Measurements from ENCODE around the gene MEMO1.

The MEMO1 gene

DNA sequence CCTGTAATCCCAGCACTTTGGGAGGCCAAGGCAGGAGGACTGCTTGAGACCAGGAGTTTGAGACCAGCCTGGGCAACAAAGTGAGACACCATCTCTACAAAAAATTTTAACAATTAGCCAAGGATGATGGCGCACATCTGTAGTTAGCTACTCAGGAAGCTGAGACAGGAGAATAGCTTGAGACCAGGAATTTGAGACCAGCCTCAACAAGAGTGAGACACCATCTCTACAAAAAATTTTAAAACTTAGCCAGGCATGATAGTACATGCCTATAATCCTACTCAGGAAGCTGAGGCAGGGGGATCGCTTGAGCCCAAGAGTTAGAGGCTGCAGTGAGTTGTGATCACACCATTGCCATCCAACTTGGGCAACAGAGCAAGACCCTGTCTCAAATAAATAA, 7.0 kb downstream of the MEMO1 start:
- DNase-seq (ENCODE audit: low read depth), result no peak
- TF ChIP-seq, protein P1, sequence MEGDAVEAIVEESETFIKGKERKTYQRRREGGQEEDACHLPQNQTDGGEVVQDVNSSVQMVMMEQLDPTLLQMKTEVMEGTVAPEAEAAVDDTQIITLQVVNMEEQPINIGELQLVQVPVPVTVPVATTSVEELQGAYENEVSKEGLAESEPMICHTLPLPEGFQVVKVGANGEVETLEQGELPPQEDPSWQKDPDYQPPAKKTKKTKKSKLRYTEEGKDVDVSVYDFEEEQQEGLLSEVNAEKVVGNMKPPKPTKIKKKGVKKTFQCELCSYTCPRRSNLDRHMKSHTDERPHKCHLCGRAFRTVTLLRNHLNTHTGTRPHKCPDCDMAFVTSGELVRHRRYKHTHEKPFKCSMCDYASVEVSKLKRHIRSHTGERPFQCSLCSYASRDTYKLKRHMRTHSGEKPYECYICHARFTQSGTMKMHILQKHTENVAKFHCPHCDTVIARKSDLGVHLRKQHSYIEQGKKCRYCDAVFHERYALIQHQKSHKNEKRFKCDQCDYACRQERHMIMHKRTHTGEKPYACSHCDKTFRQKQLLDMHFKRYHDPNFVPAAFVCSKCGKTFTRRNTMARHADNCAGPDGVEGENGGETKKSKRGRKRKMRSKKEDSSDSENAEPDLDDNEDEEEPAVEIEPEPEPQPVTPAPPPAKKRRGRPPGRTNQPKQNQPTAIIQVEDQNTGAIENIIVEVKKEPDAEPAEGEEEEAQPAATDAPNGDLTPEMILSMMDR (conservative IDR thresholded peaks at IDR 0.05; ENCODE audit: low read depth, low read length), result no peak
- H3K4me3 ChIP-seq (ENCODE audit: low read length), result no peak overlapping the region

DNA sequence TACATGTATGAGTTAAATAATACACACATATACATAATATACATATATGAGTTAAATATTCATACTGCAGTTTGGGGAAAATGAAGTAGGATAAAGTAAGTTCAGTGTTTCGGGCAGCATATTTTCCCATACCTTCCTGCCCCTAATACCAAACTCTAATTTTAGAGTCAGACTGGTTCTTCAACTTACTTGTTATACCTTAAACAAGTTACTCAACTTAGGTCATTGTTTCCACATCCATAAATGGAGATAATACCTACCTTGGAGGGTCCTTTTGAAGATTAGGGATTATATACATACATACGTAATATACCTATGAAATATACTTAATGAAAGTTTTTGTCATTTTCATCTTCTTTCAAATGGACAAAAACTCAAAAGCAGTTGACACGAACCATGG, 8.4 kb downstream of the MEMO1 start:
- no peak for DNase-seq (ENCODE audit: low read depth)
- TF ChIP-seq, protein P1 (conservative IDR thresholded peaks at IDR 0.05; ENCODE audit: low read depth, low read length), result no peak
- H3K4me3 ChIP-seq (ENCODE audit: low read length), result no peak overlapping the region

DNA sequence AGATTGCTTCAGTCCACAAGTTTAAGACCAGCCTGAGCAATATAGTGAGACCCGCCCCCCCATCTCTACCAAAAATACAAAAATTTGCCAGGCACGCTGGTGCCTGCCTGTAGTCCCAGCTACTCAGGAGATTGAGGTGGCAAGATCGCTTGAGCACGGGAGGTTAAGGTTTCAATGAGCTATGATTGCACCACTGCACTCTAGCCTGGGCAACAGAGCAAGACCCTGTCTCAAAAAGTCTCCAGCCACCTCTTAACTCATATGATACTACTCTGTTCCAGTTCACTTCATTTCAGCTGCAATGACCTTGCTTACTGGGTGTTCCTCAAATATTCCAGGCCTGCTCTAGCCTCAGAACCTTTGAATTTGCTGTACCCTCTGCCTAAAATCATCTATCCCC, 11.4 kb downstream of the MEMO1 start:
- no peak for DNase-seq (ENCODE audit: low read depth)
- H3K4me3 ChIP-seq (ENCODE audit: low read length), result no peak overlapping the region
- TF ChIP-seq, protein P1 (conservative IDR thresholded peaks at IDR 0.05; ENCODE audit: low read depth, low read length), result no peak

DNA sequence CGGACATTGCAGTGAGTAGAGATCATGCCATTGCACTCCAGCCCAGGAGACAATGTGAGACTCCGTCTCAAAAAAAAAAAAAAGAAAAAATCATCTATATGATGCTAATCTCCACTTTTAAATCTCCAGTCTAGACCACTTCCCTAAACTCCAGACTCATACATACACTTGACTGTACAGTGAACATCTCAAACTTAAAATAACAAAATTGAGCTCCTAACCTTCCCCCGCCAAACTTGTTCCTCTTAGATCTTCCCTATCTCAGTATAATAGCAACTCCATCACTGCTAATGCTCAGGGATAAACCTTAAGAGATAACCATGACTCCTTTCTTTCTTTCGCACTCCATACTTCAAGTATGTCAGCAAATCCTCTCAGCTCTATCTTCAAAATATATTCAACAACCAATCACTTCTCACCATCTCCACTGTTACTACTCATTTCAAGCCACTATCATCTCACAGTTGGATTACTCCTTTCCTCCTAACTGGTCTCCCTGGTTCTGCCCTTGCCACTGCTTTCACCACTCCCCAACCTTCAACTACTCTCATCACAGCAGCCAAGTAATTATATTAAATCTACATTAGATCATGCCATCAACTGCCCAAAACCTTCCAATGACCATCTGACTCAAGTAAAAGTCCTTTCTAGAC, 12.0 kb downstream of the MEMO1 start:
- H3K4me3 ChIP-seq (ENCODE audit: low read length), result no peak overlapping the region
- TF ChIP-seq, protein P1 (conservative IDR thresholded peaks at IDR 0.05; ENCODE audit: low read depth, low read length), result no peak
- DNase-seq (ENCODE audit: low read depth), result no peak

DNA sequence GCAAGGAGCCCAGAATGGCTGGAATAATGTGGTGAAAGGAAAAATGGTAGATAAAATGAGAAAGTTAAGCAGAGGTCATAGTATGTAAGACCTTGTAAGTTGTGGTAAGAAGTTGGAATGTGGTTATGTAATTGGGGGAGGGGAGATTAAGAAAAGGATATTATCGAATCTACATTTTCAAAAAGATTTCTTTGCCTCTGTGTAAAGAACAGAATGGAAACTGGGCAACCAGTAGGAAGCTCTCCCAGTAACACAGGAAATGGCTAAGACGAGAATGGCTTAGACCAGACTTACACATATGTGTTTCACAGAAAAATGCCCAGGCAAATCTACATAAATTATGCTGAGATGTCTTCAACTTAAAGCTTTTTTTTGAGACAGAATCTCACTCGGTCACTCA, 13.2 kb downstream of the MEMO1 start:
- peak; percentile 56 for DNase-seq (ENCODE audit: low read depth)
- TF ChIP-seq, protein P1 (conservative IDR thresholded peaks at IDR 0.05; ENCODE audit: low read depth, low read length), result no peak
- H3K4me3 ChIP-seq (ENCODE audit: low read length), result no peak overlapping the region

DNA sequence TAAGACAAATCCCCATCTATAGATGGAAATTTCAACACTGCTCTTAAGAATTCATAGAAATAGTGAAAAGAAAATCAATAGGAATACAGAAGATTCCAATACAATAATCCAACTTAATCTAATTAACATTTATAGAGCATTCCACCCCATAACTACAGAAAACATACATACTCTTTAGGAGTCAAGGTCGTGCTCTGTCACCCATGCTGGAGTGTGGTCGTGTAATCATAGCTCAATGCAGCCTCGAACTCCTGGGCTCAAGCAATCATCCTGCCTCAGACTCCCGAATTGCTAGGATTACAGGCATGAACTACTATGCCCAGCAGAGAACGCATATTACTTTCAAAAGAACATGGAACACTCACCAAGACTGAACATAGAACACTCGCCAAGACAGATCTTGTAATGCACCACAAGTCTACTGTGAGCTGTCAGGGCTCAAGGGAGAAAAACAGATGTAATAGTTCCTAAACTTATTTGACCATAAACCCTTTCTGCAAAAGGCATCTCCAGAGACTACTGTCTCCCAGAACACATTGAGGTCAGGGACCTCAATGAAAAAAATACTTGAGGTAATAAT, 14.1 kb downstream of the MEMO1 start:
- TF ChIP-seq, protein P1 (conservative IDR thresholded peaks at IDR 0.05; ENCODE audit: low read depth, low read length), result no peak
- no peak for DNase-seq (ENCODE audit: low read depth)
- no peak overlapping the region for H3K4me3 ChIP-seq (ENCODE audit: low read length)

DNA sequence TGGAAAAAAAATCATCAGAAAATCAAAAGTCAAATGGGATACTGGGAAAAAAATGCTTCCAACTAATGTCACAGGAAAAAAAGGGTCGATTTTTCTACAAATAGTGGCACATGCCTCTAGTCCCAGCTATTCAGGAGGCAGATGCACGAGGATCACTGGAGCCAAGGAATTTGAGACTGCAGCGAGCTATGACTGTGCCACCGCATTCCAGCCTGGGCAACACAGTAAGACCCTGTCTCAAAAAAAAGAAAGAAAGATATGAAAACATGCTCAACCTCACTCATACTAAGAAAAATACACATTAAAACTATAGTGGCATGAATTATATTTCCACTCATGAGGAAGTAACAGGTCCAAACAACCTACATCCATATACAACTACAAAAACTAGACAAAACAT, 17.9 kb downstream of the MEMO1 start:
- no peak overlapping the region for H3K4me3 ChIP-seq (ENCODE audit: low read length)
- TF ChIP-seq, protein P1 (conservative IDR thresholded peaks at IDR 0.05; ENCODE audit: low read depth, low read length), result no peak
- no peak for DNase-seq (ENCODE audit: low read depth)

Measured in retinal pigment epithelial cell (primary cell).